Measurements from ENCODE around the gene IGFBP6.

The IGFBP6 gene

GRCh38 chr12:53128780-53129569 lies 31.5 kb downstream of the IGFBP6 start:
- no peak for DNase-seq (ENCODE audit: low spot score)
- in situ Hi-C loops (cut with MboI; ENCODE audit: low sequenced_read_pairs, unreplicated experiment) = no loop called here
- TF ChIP-seq CTCF (IDR thresholded peaks at IDR 0.05; ENCODE audit: borderline replicate concordance, control extremely low read depth, extremely low read depth, insufficient read depth, missing control alignments) = no peak

GRCh38 chr12:53131844-53132243 lies 34.4 kb downstream of the IGFBP6 start:
- in situ Hi-C loops (cut with MboI; ENCODE audit: low sequenced_read_pairs, unreplicated experiment) = no loop called here
- TF ChIP-seq CTCF (IDR thresholded peaks at IDR 0.05; ENCODE audit: borderline replicate concordance, control extremely low read depth, extremely low read depth, insufficient read depth, missing control alignments) = no peak
- no peak for DNase-seq (ENCODE audit: low spot score)

GRCh38 chr12:53133722-53134121 lies 36.3 kb downstream of the IGFBP6 start:
- no peak for TF ChIP-seq CTCF (IDR thresholded peaks at IDR 0.05; ENCODE audit: borderline replicate concordance, control extremely low read depth, extremely low read depth, insufficient read depth, missing control alignments)
- in situ Hi-C loops (cut with MboI; ENCODE audit: low sequenced_read_pairs, unreplicated experiment) = no loop called here
- no peak for DNase-seq (ENCODE audit: low spot score)

GRCh38 chr12:53143355-53143754 lies 45.9 kb downstream of the IGFBP6 start:
- no peak for DNase-seq (ENCODE audit: low spot score)
- in situ Hi-C loops (cut with MboI; ENCODE audit: low sequenced_read_pairs, unreplicated experiment) = no loop called here
- TF ChIP-seq CTCF (IDR thresholded peaks at IDR 0.05; ENCODE audit: borderline replicate concordance, control extremely low read depth, extremely low read depth, insufficient read depth, missing control alignments) = no peak

GRCh38 chr12:53145383-53146260 lies 48.2 kb downstream of the IGFBP6 start:
- no peak for DNase-seq (ENCODE audit: low spot score)
- TF ChIP-seq CTCF (IDR thresholded peaks at IDR 0.05; ENCODE audit: borderline replicate concordance, control extremely low read depth, extremely low read depth, insufficient read depth, missing control alignments) = no peak
- in situ Hi-C loops (cut with MboI; ENCODE audit: low sequenced_read_pairs, unreplicated experiment) = no loop called here

- TF ChIP-seq CTCF (IDR thresholded peaks at IDR 0.05; ENCODE audit: borderline replicate concordance, control extremely low read depth, extremely low read depth, insufficient read depth, missing control alignments) = no peak
- DNase-seq (ENCODE audit: low spot score) = no peak
- in situ Hi-C loops (cut with MboI; ENCODE audit: low sequenced_read_pairs, unreplicated experiment) = no loop called here
These were observed 49.7 kb downstream of the IGFBP6 start for GRCh38 chr12:53147181-53147580.

All from GM13976 (cell line).